Activated B cell treated with CpG ODN at 0.5 μM for 24 hours (primary cell): Measurements from ENCODE around the gene PLCH2. TPM values are rescaled to one million over a fixed set of nuclear protein-coding genes. Genes with fewer than 3 reads are reported as not detected.
"Not testable (repeated sequence)": the region's sequence is repeated elsewhere in the genome, so short reads cannot be mapped to it uniquely, and the experiment has no call there.

ENCODE experiments used
- ATAC-seq: fragments of 200-7000 bp; cut with Tn5 transposase; one replicate; pipeline ENCODE4 v1.10.0; 2021; ENCODE audit warnings: low read depth, mild to moderate bottlenecking, moderate library complexity
- CTCF ChIA-PET: fragments of 350-600 bp; sonication (Branson Sonifier 250); formaldehyde crosslinking; loops from one replicate; lab custom pipeline; 2021; ENCODE audit warnings: antibody characterized with exemption; lab: Charles Lee
- POLR2A ChIA-PET: fragments of 350-600 bp; sonication (Branson Sonifier 250); formaldehyde crosslinking; loops from one replicate; lab custom pipeline; 2021; ENCODE audit warnings: antibody characterized with exemption; lab: Charles Lee
- DNase-seq: peaks from one replicate; pipeline ENCODE4 v3.0.0; 2022
- H3K27ac Mint-ChIP-seq: one replicate; pipeline ENCODE4 v1.8.0; 2020; ENCODE audit warnings: mixed read lengths
- H3K27me3 Mint-ChIP-seq: one replicate; pipeline ENCODE4 v1.8.0; 2021; ENCODE audit warnings: mixed read lengths
- H3K36me3 Mint-ChIP-seq: one replicate; pipeline ENCODE4 v1.8.0; 2021; ENCODE audit warnings: low read depth, mixed read lengths
- H3K4me1 Mint-ChIP-seq: one replicate; pipeline ENCODE4 v1.8.0; 2021; ENCODE audit warnings: mixed read lengths
- H3K4me3 Mint-ChIP-seq: one replicate; pipeline ENCODE4 v1.8.0; 2020; ENCODE audit warnings: mild to moderate bottlenecking, mixed read lengths
- H3K9me3 Mint-ChIP-seq: one replicate; pipeline ENCODE4 v1.8.0; 2020; ENCODE audit warnings: mixed read lengths
- intact Hi-C: fragments of 100-400 bp; cut with micrococcal nuclease; formaldehyde crosslinking; loops from one replicate; pipeline ENCODE4 v1.15.1; 2024
- total RNA-seq: library from RNA; stranded (reverse); gene quantifications from 2 replicates; pipeline ENCODE4 v1.2.3, GENCODE V29; 2022
- TF ChIP-seq, protein P1 (sequence below): fragments of 200-600 bp; IDR thresholded peaks from one replicate; pipeline ENCODE4 v1.8.0; 2022; ENCODE audit warnings: antibody characterized with exemption, mild to moderate bottlenecking

Gene PLCH2
- total RNA-seq, 1 donor from 2014 or later, result 6.1 TPM

DNA sequence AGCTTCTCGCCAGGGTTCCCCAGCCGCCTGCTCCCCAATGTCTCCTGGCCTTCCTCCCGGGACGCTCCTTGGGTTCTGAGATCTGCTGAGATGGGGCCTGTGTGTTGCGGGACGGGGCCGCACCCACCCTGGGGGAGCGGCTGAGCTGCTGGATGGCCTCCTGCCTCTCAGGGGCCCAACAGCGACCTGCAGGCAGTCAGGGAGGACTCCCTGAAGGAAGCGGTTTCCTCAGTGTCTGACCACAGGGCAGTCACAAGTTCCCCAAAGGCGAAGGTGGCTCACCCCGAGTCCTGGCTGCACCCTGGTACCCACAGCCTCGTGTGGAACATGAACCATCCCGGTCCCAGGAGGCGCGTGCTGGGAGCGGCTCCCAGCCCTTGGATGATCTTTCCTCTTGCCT, 18.6 kb upstream of the PLCH2 start:
- H3K27ac Mint-ChIP-seq, result no peak overlapping the region
- TF ChIP-seq, protein P1, sequence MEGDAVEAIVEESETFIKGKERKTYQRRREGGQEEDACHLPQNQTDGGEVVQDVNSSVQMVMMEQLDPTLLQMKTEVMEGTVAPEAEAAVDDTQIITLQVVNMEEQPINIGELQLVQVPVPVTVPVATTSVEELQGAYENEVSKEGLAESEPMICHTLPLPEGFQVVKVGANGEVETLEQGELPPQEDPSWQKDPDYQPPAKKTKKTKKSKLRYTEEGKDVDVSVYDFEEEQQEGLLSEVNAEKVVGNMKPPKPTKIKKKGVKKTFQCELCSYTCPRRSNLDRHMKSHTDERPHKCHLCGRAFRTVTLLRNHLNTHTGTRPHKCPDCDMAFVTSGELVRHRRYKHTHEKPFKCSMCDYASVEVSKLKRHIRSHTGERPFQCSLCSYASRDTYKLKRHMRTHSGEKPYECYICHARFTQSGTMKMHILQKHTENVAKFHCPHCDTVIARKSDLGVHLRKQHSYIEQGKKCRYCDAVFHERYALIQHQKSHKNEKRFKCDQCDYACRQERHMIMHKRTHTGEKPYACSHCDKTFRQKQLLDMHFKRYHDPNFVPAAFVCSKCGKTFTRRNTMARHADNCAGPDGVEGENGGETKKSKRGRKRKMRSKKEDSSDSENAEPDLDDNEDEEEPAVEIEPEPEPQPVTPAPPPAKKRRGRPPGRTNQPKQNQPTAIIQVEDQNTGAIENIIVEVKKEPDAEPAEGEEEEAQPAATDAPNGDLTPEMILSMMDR, result no peak
- no peaks in the 10 kb centered on the region for H3K9me3 Mint-ChIP-seq
- intact Hi-C loops, result no loop called here
- no peak overlapping the region for H3K4me3 Mint-ChIP-seq
- no peaks in the 10 kb centered on the region for H3K4me1 Mint-ChIP-seq
- ATAC-seq, result no peak
- POLR2A ChIA-PET, result no interaction called here
- H3K36me3 Mint-ChIP-seq, result no peaks in the 10 kb centered on the region
- no peak for DNase-seq
- CTCF ChIA-PET, result no interaction called here
- H3K27me3 Mint-ChIP-seq, result no peaks in the 10 kb centered on the region

DNA sequence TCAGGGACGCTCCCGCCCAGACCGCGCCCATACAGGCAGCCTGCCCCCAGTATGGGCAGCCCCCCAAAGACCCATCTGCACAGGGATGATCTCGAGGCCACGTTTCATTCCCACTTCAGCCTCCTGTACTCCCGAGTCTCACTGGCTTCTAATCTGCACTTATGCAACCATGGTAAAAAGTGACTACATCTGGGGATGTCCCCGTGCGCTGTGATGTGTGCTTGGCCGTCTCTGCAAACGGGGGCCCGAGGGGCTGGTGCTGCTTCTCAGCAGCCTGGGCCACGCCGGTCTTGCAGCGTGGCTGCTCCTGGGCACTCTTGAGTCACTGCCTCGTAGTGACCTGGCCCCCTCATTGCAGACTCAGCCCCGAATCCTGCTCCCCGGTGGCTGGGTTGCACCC, 17.4 kb upstream of the PLCH2 start:
- TF ChIP-seq, protein P1, result no peak
- H3K36me3 Mint-ChIP-seq, result no peaks in the 10 kb centered on the region
- no peak overlapping the region for H3K4me3 Mint-ChIP-seq
- ChIA-PET CTCF (no interaction called here), POLR2A (no interaction called here)
- intact Hi-C loops, result no loop called here
- DNase-seq, result no peak
- no peaks in the 10 kb centered on the region for H3K27me3 Mint-ChIP-seq
- no peaks in the 10 kb centered on the region for H3K4me1 Mint-ChIP-seq
- H3K9me3 Mint-ChIP-seq, result no peaks in the 10 kb centered on the region
- no peak for ATAC-seq
- H3K27ac Mint-ChIP-seq, result no peak overlapping the region

DNA sequence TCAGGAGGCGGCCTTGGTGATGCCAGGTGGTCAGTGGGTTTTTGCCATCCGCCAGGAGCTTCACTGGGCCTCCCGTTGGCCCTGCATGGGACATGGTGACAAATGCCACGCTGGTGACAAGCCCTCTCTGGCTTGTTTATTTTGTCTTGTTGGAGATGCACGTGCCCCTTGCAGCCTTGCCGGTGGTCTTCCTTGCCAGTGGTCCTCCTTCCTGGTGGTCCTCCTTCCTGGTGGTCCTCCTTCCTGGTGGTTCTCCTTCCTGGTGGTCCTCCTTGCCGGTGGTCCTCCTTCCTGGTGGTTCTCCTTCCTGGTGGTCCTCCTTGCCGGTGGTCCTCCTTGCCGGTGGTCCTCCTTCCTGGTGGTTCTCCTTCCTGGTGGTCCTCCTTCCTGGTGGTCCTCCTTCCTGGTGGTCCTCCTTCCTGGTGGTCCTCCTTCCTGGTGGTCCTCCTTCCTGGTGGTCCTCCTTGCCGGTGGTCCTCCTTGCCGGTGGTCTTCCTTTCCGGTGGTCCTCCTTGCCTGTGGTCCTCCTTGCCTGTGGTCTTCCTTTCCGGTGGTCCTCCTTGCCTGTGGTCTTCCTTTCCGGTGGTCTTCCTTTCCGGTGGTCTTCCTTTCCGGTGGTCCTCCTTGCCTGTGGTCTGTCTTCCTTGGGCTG, 16.9 kb upstream of the PLCH2 start:
- POLR2A ChIA-PET, H3K4me3 Mint-ChIP-seq, H3K36me3 Mint-ChIP-seq, ATAC-seq, DNase-seq, H3K4me1 Mint-ChIP-seq, intact Hi-C loops, H3K9me3 Mint-ChIP-seq, H3K27ac Mint-ChIP-seq, CTCF ChIA-PET, H3K27me3 Mint-ChIP-seq: not testable (repeated sequence)

DNA sequence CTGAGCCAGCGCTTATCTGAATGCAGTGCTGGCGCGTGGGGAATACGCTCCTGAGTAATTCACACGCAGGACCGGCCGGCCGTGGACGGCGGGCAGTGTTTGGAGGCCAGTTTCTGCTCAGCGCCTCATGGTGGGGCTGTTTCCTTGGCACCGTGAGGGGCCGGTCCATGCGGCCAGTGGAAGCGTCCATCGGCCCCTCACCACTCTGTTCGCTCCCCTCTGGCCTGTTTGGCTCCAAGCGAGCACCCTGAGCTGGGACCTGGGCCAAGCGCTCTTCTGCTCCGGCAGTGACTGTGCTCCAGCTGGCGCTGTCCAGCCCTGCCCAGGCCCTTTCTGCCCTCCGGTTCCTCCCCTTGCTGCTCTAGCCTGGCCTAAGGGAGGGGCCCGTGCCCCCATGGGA, 16.3 kb upstream of the PLCH2 start:
- no peak for DNase-seq
- H3K36me3 Mint-ChIP-seq, result no peaks in the 10 kb centered on the region
- ChIA-PET CTCF (no interaction called here), POLR2A (no interaction called here)
- no peaks in the 10 kb centered on the region for H3K4me1 Mint-ChIP-seq
- no peak overlapping the region for H3K27ac Mint-ChIP-seq
- ATAC-seq, result no peak
- intact Hi-C loops, result no loop called here
- no peak overlapping the region for H3K4me3 Mint-ChIP-seq
- H3K9me3 Mint-ChIP-seq, result no peaks in the 10 kb centered on the region
- TF ChIP-seq, protein P1, result no peak
- peaks cover 4% of the 10 kb centered on the region for H3K27me3 Mint-ChIP-seq

DNA sequence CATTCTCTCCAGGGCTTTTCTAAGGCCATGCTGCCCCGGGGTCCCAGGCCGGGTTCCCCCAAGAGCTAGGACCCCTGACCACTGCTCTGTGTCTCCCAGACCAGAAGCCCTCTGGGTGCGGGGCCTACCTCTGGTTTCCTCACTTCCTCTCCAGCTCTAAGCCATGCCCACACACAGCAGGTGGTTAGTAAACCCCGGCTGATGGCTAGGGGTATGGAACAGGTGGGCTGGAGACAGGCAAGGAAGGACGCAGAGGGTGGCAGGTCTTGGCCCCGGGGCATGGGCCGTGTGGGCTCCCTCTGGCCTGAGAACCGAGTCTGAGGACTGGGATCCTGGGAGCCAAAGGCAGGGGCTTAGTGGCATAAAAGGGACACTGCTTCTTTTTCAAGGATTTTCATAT, 15.9 kb upstream of the PLCH2 start:
- H3K4me3 Mint-ChIP-seq, result no peak overlapping the region
- no peak overlapping the region for H3K27ac Mint-ChIP-seq
- H3K4me1 Mint-ChIP-seq, result no peaks in the 10 kb centered on the region
- intact Hi-C loops, result no loop called here
- H3K27me3 Mint-ChIP-seq, result peaks cover 4% of the 10 kb centered on the region
- no peak for DNase-seq
- TF ChIP-seq, protein P1, result no peak
- H3K9me3 Mint-ChIP-seq, result no peaks in the 10 kb centered on the region
- CTCF ChIA-PET, result no interaction called here
- no peaks in the 10 kb centered on the region for H3K36me3 Mint-ChIP-seq
- ATAC-seq, result no peak
- POLR2A ChIA-PET, result no interaction called here
